GM12878 (cell line): Measurements from ENCODE around the gene IRF8.

Source experiments
- BCL11A ChIP-seq: IDR thresholded peaks from 2 replicates; pipeline ENCODE4 v1.6.1; 2011; ENCODE audit warnings: low read depth, low read length
- EZH2 ChIP-seq: IDR thresholded peaks from 2 replicates; pipeline ENCODE4 v1.6.1; 2012; ENCODE audit warnings: low read depth, mild to moderate bottlenecking, control low read depth, inconsistent platforms, low read length, borderline replicate concordance; ENCODE audit not compliant: control insufficient read depth
- POLR2A ChIP-seq: IDR thresholded peaks from 2 replicates; pipeline ENCODE4 v1.6.1; 2011; ENCODE audit warnings: low read depth, mild to moderate bottlenecking, low read length
- POLR2AphosphoS2 ChIP-seq: IDR thresholded peaks from 2 replicates; pipeline ENCODE4 v1.6.1; 2011; ENCODE audit warnings: low read depth, mild to moderate bottlenecking, low read length, improper control_type of control experiment, moderate library complexity
- YY1 ChIP-seq: IDR thresholded peaks from 2 replicates; pipeline ENCODE4 v1.6.1; 2011; ENCODE audit warnings: low read depth, mild to moderate bottlenecking, low read length

- TF ChIP-seq EZH2 (no peak), POLR2A (no peak), BCL11A (no peak), YY1 (no peak), POLR2AphosphoS2 (no peak)
These were observed 53.8 kb downstream of the IRF8 start for GRCh38 chr16:85952811-85953210.
